ENCODE results near the gene IL22RA1.

The IL22RA1 gene

DNA sequence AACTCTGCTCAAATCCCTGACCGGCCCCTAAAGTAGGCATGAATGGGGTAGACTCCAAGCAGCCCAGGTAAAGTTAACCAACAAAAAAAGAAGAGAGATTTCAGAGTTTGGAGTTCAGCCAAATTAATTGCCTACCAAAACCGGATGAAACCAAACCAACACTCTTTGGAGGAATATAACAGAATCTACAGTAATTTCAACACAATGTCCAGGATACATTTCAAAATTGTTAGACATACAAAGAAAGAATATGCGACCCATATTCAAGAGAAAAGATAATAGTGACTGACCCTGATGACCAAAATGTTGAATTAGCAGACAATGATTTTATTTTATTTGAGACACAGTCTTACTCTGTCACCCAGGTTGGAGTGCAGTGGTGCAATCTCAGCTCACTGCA lies 12.6 kb downstream of the IL22RA1 start:
- DNase-seq (ENCODE audit: low read depth, low spot score) = no peak
- in situ Hi-C loops (cut with HindIII; ENCODE audit: low sequenced_read_pairs) = no loop called here
- H3K4me3 ChIP-seq (ENCODE audit: low read depth, low read length) = no peak overlapping the region
- no peak for TF ChIP-seq CTCF (IDR thresholded peaks at IDR 0.05; ENCODE audit: low read depth, low read length)

DNA sequence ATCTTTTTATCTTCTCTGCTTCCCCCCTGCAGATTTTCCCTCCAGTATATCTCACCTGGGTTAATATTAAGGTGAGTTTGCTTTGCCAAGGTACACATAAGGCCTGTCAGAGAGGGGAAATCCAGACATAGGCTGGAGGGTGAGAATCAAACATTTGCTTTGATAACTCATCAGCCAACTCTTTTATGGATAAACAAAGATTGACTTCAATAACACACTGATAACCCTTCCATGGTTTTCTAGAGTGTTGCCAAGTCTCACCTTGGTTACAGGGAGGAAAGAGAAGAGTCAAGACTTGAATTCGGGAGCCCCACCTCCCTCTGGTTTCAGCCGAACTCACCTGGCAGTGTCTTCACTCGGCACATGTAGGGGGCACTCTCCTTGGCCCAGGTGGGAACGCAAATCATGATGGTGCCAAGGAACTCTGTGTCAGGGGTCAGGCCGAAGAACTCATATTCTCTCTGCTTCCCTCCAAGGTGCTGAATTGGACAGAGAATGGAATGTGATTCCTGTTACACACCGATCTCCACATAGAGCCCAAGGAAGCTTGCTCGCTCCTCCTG lies 15.1 kb downstream of the IL22RA1 start:
- no peak for TF ChIP-seq CTCF (IDR thresholded peaks at IDR 0.05; ENCODE audit: low read depth, low read length)
- in situ Hi-C loops (cut with HindIII; ENCODE audit: low sequenced_read_pairs) = no loop called here
- H3K4me3 ChIP-seq (ENCODE audit: low read depth, low read length) = no peak overlapping the region
- DNase-seq (ENCODE audit: low read depth, low spot score) = no peak

DNA sequence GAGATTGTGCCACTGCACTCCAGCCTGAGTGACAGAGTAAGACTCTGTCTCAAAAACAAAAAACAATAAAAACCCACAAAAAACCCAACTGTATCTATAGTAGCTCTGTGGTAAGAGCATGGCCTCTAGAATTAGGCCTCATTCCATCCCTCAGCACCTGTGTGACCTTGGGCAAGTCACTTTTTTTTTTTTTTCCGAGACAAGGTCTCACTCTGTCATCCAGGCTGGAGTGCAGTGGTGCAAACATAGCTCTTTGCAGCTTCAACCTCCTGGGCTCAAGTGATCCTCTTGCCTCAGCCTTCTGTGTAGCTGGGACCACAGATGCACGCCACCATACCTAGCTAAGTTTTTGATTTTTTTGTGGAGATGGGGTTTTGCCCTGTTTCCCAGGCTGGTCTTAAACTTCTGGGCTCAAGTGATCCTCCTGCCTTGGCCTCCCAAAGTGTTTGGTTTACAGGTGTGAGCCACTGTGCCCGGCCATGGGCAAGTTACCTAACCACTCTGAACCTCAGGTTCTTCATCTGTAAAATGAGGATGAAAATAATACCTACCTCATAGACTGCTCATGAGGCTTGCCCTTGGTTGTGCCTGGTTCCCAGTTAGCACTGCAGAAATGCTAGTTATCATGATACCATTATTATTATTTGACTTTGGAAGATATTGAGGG lies 15.7 kb downstream of the IL22RA1 start:
- in situ Hi-C loops (cut with HindIII; ENCODE audit: low sequenced_read_pairs) = no loop called here
- DNase-seq (ENCODE audit: low read depth, low spot score) = no peak
- TF ChIP-seq CTCF (IDR thresholded peaks at IDR 0.05; ENCODE audit: low read depth, low read length) = no peak
- no peak overlapping the region for H3K4me3 ChIP-seq (ENCODE audit: low read depth, low read length)

GRCh38 chr1:24126672-24127023 lies 16.3 kb downstream of the IL22RA1 start:
- DNase-seq (ENCODE audit: low read depth, low spot score) = no peak
- TF ChIP-seq CTCF (IDR thresholded peaks at IDR 0.05; ENCODE audit: low read depth, low read length) = no peak
- in situ Hi-C loops (cut with HindIII; ENCODE audit: low sequenced_read_pairs) = no loop called here
- H3K4me3 ChIP-seq (ENCODE audit: low read depth, low read length) = no peak overlapping the region

- DNase-seq (ENCODE audit: low read depth, low spot score) = no peak
- in situ Hi-C loops (cut with HindIII; ENCODE audit: low sequenced_read_pairs) = no loop called here
- TF ChIP-seq CTCF (IDR thresholded peaks at IDR 0.05; ENCODE audit: low read depth, low read length) = no peak
- no peak overlapping the region for H3K4me3 ChIP-seq (ENCODE audit: low read depth, low read length)
Observed at GRCh38 chr1:24126018-24126671, 16.8 kb downstream of the IL22RA1 start.

GRCh38 chr1:24125456-24125855 lies 17.5 kb downstream of the IL22RA1 start:
- H3K4me3 ChIP-seq (ENCODE audit: low read depth, low read length) = no peak overlapping the region
- no peak for TF ChIP-seq CTCF (IDR thresholded peaks at IDR 0.05; ENCODE audit: low read depth, low read length)
- in situ Hi-C loops (cut with HindIII; ENCODE audit: low sequenced_read_pairs) = no loop called here
- no peak for DNase-seq (ENCODE audit: low read depth, low spot score)

All from astrocyte of the spinal cord (primary cell).